Glomerular endothelial cell (primary cell): ENCODE results near the gene DNAL1. TPM values are rescaled to one million over a fixed set of nuclear protein-coding genes. Genes with fewer than 3 reads are reported as not detected.

ENCODE experiments used
- DNase-seq: peaks from one replicate; pipeline ENCODE4 v3.0.0-alpha.2; 2011; ENCODE audit warnings: low read depth, low spot score; ENCODE audit errors: extremely low read depth
- total RNA-seq: library from RNA; depleted of rRNA; stranded (reverse); fragments of >200 nt; gene quantifications from 2 replicates; pipeline ENCODE4 v1.2.3, GENCODE V29; 2015

Gene DNAL1
- total RNA-seq, 1 donor from 2014 or later = 3.9 TPM

DNA sequence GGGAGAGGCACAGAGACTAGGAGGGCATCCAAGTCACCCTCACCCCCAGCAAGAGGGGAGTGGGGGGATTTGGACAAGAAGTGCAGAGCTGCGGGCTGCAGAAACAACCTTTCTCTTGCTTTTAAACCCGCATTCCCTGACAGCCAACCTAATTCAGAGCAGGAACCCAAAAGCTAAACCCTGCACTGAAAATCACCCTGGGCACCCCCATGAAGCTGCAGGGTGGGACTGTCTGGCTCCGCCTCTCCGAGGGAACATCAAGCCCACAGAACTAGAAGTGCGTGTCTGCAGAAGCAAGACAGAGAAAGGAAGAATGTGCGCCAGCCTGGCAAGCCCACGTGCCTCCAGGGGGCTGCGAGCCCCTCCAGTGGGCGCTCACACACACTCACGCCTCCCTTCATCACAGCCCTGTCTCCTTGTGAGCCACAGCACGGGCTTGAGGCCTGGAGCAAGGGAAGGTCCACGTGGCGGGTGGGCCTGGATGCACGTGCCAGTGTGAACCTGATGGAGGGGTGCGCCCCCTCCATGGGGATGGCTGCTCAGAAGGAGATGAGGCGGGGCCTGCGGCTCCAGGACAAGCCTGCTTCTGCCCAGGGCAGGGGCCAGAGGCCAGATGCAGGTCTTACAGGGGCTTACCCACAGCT, 97.2 kb downstream of the DNAL1 start:
- DNase-seq = no peak

GRCh38 chr14:73742520-73743238, 97.9 kb downstream of the DNAL1 start:
- DNase-seq = no peak

- no peak for DNase-seq
Measured at GRCh38 chr14:73743431-73743931, 98.7 kb downstream of the DNAL1 start.

GRCh38 chr14:73744175-73744867, 99.5 kb downstream of the DNAL1 start:
- DNase-seq = no peak

GRCh38 chr14:73744874-73745529, 100.2 kb downstream of the DNAL1 start:
- DNase-seq = no peak

GRCh38 chr14:73745571-73746519, 101.1 kb downstream of the DNAL1 start:
- DNase-seq = no peak

GRCh38 chr14:73746520-73747378, 102.0 kb downstream of the DNAL1 start:
- DNase-seq = no peak

DNA sequence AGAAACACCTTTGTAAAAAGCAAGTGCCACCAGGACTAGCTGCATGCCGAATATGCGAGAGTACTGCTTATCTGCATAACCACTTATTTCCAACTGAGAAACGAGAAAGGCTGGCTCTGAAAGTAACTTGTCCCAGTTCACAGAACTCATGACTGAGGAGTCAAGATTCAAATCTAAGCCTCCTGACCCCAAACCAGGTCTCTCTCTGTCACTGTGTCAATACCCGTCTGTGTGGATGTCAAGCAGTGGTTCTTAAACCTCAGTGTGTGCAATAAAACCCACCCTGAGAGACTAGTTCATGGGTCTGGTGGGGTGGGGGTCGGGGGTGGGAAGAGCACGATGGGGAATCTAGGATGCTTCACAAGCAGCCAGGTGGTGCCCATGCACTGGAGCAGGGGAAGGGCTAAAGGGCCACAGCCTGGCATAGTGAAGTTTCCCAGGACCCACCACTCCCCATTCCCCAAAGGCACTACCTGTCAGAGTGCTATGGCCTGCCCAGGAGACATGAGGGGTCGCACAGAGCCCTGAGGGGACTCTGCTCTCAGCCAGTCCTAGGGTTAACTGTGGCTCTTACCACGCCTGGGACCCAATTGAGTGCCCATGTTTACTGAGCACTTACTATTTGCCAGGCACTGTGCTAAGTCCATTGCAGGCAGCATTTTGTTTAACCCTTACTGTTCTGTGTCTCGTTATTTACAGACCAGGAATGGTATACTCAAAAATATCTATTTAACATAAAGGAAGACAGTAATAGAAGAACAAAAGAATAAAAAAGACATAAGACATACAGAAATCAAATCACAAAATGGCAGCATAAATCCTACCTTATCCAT, 102.8 kb downstream of the DNAL1 start:
- DNase-seq = no peak

DNA sequence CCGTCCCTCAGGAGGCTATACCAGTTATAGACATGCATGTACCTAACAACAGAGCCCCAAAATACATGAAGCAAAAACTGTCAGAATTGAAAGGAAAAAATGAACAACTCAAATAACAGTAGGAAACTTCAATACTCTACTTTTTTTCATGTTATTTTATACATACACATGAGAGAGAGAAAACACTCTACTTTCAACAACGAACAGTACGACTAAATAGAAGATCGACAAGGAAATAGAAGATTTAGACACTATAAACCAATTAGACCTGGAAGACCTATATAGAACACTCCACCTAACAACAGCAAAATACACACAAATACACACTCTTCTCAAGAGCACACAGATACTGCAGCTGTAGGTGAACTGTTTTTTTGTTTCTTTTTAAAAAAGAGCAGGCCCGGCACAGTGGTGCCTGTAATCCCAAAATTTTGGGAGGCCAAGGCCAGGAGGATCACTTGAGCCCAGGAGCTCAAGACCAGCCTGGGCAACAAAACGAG, 104.1 kb downstream of the DNAL1 start:
- DNase-seq = no peak

GRCh38 chr14:73749706-73750530, 105.1 kb downstream of the DNAL1 start:
- DNase-seq = no peak

GRCh38 chr14:73750531-73750901, 105.7 kb downstream of the DNAL1 start:
- no peak for DNase-seq

GRCh38 chr14:73751157-73751691, 106.4 kb downstream of the DNAL1 start:
- DNase-seq = no peak

GRCh38 chr14:73752297-73752992, 107.7 kb downstream of the DNAL1 start:
- DNase-seq = no peak
